ENCODE results near the gene CLNK. TPM values are rescaled to one million over a fixed set of nuclear protein-coding genes. Genes with fewer than 3 reads are reported as not detected.

Gene CLNK
- polyA plus RNA-seq, 1 of the 3 experiments (the other 2 are of a cell fraction): not detected

DNA sequence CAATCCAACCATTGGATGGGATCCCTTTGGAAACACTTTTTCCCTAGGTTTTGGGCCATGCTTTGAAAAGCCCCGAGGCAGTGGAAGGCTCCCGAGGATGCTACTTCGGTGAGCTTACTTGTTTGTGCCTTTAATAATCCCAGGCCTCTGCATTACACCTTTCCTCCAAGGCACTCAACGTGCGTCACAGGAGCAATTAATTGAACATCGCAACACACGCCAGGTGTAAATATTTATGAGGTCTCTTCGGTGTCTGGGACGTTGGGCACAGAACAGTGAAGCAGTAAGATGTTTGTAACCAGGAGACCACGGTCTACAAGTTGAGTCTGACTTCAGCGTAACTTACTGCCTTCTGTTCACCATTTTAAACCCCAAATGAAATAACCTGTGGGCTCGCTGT lies 97.3 kb downstream of the CLNK start:
- H4K20me1 ChIP-seq (ENCODE audit: insufficient read depth): no peaks in the 10 kb centered on the region
- 42% methylated on average over 12 of the region's 12 CpGs for WGBS (ENCODE audit: low lambda C conversion rate)
- no peaks in the 10 kb centered on the region for H3K79me2 ChIP-seq (ENCODE audit: insufficient read depth)
- ChIA-PET CTCF (no interaction called here), POLR2A (no interaction called here)
- H3K27me3 ChIP-seq (ENCODE audit: insufficient read depth): no peaks in the 10 kb centered on the region
- no peak overlapping the region for H3K27ac ChIP-seq (ENCODE audit: low read depth in 2 of 2, low read length in 1 of 2)
- no peaks in the 10 kb centered on the region for H3K36me3 ChIP-seq (replicated peaks in 1 of 2; ENCODE audit: control insufficient read depth in 1 of 2, insufficient read depth in 2 of 2, low read length in 1 of 2)
- H3K4me2 ChIP-seq: no peak overlapping the region
- no peak overlapping the region for H2AFZ ChIP-seq (ENCODE audit: low read depth)
- no peaks in the 10 kb centered on the region for H3F3A ChIP-seq (replicated peaks; ENCODE audit: insufficient read depth)
- TF ChIP-seq SMC3 (IDR thresholded peaks at IDR 0.05; ENCODE audit: low read depth, low read length): no peak
- no peak for TF ChIP-seq TAF1 (IDR thresholded peaks at IDR 0.05; ENCODE audit: borderline replicate concordance, low read depth, low read length)
- TF ChIP-seq MXI1 (IDR thresholded peaks at IDR 0.05; ENCODE audit: low read depth, low read length): no peak
- TF ChIP-seq, protein P1, sequence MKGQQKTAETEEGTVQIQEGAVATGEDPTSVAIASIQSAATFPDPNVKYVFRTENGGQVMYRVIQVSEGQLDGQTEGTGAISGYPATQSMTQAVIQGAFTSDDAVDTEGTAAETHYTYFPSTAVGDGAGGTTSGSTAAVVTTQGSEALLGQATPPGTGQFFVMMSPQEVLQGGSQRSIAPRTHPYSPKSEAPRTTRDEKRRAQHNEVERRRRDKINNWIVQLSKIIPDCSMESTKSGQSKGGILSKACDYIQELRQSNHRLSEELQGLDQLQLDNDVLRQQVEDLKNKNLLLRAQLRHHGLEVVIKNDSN (IDR thresholded peaks at IDR 0.05; ENCODE audit: borderline replicate concordance, low read depth): no peak
- TF ChIP-seq RFX5 (IDR thresholded peaks at IDR 0.05; ENCODE audit: low read length): no peak
- TF ChIP-seq RXRA (IDR thresholded peaks at IDR 0.05; ENCODE audit: borderline replicate concordance, low read depth): no peak
- no peak for TF ChIP-seq IRF3 (IDR thresholded peaks at IDR 0.05; ENCODE audit: low read depth, low read length)
- TF ChIP-seq ZBTB33 (IDR thresholded peaks at IDR 0.05; ENCODE audit: borderline replicate concordance, low read depth): no peak
- no peak for TF ChIP-seq CHD2 (IDR thresholded peaks at IDR 0.05; ENCODE audit: low read length, partially characterized antibody)
- no peak for TF ChIP-seq RCOR1 (IDR thresholded peaks at IDR 0.05; ENCODE audit: low read length)
- TF ChIP-seq NRF1 (IDR thresholded peaks at IDR 0.05; ENCODE audit: low read depth, low read length): no peak
- no peak for TF ChIP-seq POLR2AphosphoS5 (IDR thresholded peaks at IDR 0.05; ENCODE audit: low read depth, low read length)
- no peak for TF ChIP-seq TEAD4 (IDR thresholded peaks at IDR 0.05; ENCODE audit: borderline replicate concordance, insufficient read depth)
- TF ChIP-seq FOXM1 (IDR thresholded peaks at IDR 0.05; ENCODE audit: low read depth): no peak
- no peak for TF ChIP-seq ELF1 (IDR thresholded peaks at IDR 0.05)
- TF ChIP-seq CTCF (IDR thresholded peaks at IDR 0.05): no peak
- no peak for TF ChIP-seq FOSL2 (IDR thresholded peaks at IDR 0.05; ENCODE audit: borderline replicate concordance, low read depth)
- no peak for TF ChIP-seq EZH2phosphoT487 (IDR thresholded peaks at IDR 0.05; ENCODE audit: borderline replicate concordance, low read depth)
- TF ChIP-seq MEF2A (IDR thresholded peaks at IDR 0.05; ENCODE audit: borderline replicate concordance, low read depth): no peak
- no peak for TF ChIP-seq FOXJ3 (CRISPR knock-in tag; IDR thresholded peaks at IDR 0.05)
- no peak overlapping the region for H3K4me3 ChIP-seq (ENCODE audit: low read depth in 2 of 2, low read length in 1 of 2)
- no peaks in the 10 kb centered on the region for H3K9me3 ChIP-seq
- no peak overlapping the region for H3K9ac ChIP-seq
- no peaks in the 10 kb centered on the region for H3K9me2 ChIP-seq
- no peak for DNase-seq
- no peaks in the 10 kb centered on the region for H3K4me1 ChIP-seq (ENCODE audit: control insufficient read depth in 1 of 2, insufficient read depth in 2 of 2, low read depth in 1 of 2, low read length in 1 of 2)
